Measurements from ENCODE around the gene TAS2R19. TPM values are rescaled to one million over a fixed set of nuclear protein-coding genes. Genes with fewer than 3 reads are reported as not detected.
A peak's percentile ranks its signal among the peaks of the same experiment; 100 is the strongest.

Gene TAS2R19
- total RNA-seq (2021) (3.3 TPM in 2 replicates), Bru-seq, nascent RNA (percentile 91 among the genes with signal in this experiment), BruChase-seq, experiment 1, labeled RNA remaining after a 2-hour chase (percentile 94 among the genes with signal in this experiment), BruChase-seq, experiment 2, labeled RNA remaining after a 6-hour chase (percentile 78 among the genes with signal in this experiment)
- long read RNA-seq: 0 reads

- DNase-seq: no peak
- intact Hi-C loops (cut with micrococcal nuclease; ENCODE audit: unreplicated experiment): no loop called here
- POLR2A ChIA-PET (ENCODE audit: unreplicated experiment): no interaction called here
- no peak for TF ChIP-seq EZH2 (IDR thresholded peaks at IDR 0.05; ENCODE audit: low read depth)
- TF ChIP-seq CTCF (conservative IDR thresholded peaks at IDR 0.05): no peak
- CTCF ChIA-PET: no interaction called here
- Histone ChIP-seq H3K4me1 (replicated peaks; ENCODE audit: insufficient read depth) (no peaks in the 10 kb centered on the region), H3K4me2 (no peak within 1 kb of the TSS), H3K36me3 (ENCODE audit: low read depth) (no peaks in the 10 kb centered on the region), H3F3A (ENCODE audit: insufficient read depth, low read depth) (no peaks in the 10 kb centered on the region), H3K9me3 (ENCODE audit: insufficient read depth, low read depth) (no peaks in the 10 kb centered on the region), H3K27me3 (ENCODE audit: insufficient read depth, low read depth) (no peaks in the 10 kb centered on the region), H3K4me3 (no peak within 1 kb of the TSS), H2AFZ (no peak within 1 kb of the TSS), H4K20me1 (ENCODE audit: insufficient read depth) (no peaks in the 10 kb centered on the region), H3K9me2 (ENCODE audit: insufficient read depth) (no peaks in the 10 kb centered on the region), H3K27ac (no peak within 1 kb of the TSS), H3K79me2 (ENCODE audit: low read depth) (no peaks in the 10 kb centered on the region)
- BruUV-seq (replicated peaks): no TSS peak
Measured at GRCh38 chr12:11022520-11022919, at the start of gene TAS2R19. Gene TAS2R19, minus strand, starts transcription at chr12:11022620. Its CDS starts 49 bp downstream, at chr12:11022571.

GRCh38 chr12:11071414-11071813, 49.0 kb upstream of the TAS2R19 start:
- H3K4me2 ChIP-seq: no peak overlapping the region

GRCh38 chr12:11070999-11071398, 48.6 kb upstream of the TAS2R19 start:
- Histone ChIP-seq H2AFZ (no peak overlapping the region), H3K4me1 (replicated peaks; ENCODE audit: insufficient read depth) (no peaks in the 10 kb centered on the region), H3K4me2 (no peak overlapping the region), H3K79me2 (ENCODE audit: low read depth) (no peaks in the 10 kb centered on the region), H3F3A (ENCODE audit: insufficient read depth, low read depth) (no peaks in the 10 kb centered on the region), H3K36me3 (ENCODE audit: low read depth) (no peaks in the 10 kb centered on the region), H3K9me3 (ENCODE audit: insufficient read depth, low read depth) (0 out of 2 replicates have a peak, but pooled peaks cover 2% of the 10 kb centered on the region), H4K20me1 (ENCODE audit: insufficient read depth) (no peaks in the 10 kb centered on the region), H3K27me3 (ENCODE audit: insufficient read depth, low read depth) (no peaks in the 10 kb centered on the region), H3K4me3 (no peak overlapping the region), H3K27ac (no peak overlapping the region), H3K9me2 (ENCODE audit: insufficient read depth) (no peaks in the 10 kb centered on the region)
- BruUV-seq (replicated peaks): no TSS peak
- no peak for DNase-seq
- POLR2A ChIA-PET (ENCODE audit: unreplicated experiment): no interaction called here
- CTCF ChIA-PET: no interaction called here
- intact Hi-C loops (cut with micrococcal nuclease; ENCODE audit: unreplicated experiment): loop anchor here (1.0 kb wide), 1 partner anchor 56 kb away; no protein-coding TSS in a partner anchor
- TF ChIP-seq CTCF (conservative IDR thresholded peaks at IDR 0.05) (no peak), EZH2 (IDR thresholded peaks at IDR 0.05; ENCODE audit: low read depth) (no peak)

More at GRCh38 chr12:11071414-11071813, 49.0 kb upstream of the TAS2R19 start:
- Histone ChIP-seq H2AFZ (no peak overlapping the region), H3K27ac (no peak overlapping the region), H3F3A (ENCODE audit: insufficient read depth, low read depth) (no peaks in the 10 kb centered on the region), H3K9me3 (ENCODE audit: insufficient read depth, low read depth) (0 out of 2 replicates have a peak, but pooled peaks cover 2% of the 10 kb centered on the region), H3K4me1 (replicated peaks; ENCODE audit: insufficient read depth) (no peaks in the 10 kb centered on the region), H3K27me3 (ENCODE audit: insufficient read depth, low read depth) (no peaks in the 10 kb centered on the region), H3K4me3 (no peak overlapping the region), H4K20me1 (ENCODE audit: insufficient read depth) (no peaks in the 10 kb centered on the region), H3K36me3 (ENCODE audit: low read depth) (no peaks in the 10 kb centered on the region), H3K9me2 (ENCODE audit: insufficient read depth) (no peaks in the 10 kb centered on the region), H3K79me2 (ENCODE audit: low read depth) (no peaks in the 10 kb centered on the region)
- TF ChIP-seq CTCF (conservative IDR thresholded peaks at IDR 0.05) (no peak), EZH2 (IDR thresholded peaks at IDR 0.05; ENCODE audit: low read depth) (no peak)
- ChIA-PET POLR2A (ENCODE audit: unreplicated experiment) (no interaction called here), CTCF (no interaction called here)
- BruUV-seq (replicated peaks): no TSS peak
- intact Hi-C loops (cut with micrococcal nuclease; ENCODE audit: unreplicated experiment): no loop called here
- DNase-seq: no peak

Measured in PC-9 (cell line).